GM10847 (cell line): ENCODE results near the gene ATF4.

Experiments used
- POLR2A ChIP-seq: IDR thresholded peaks from 2 replicates; pipeline ENCODE4 v1.6.1; 2011; ENCODE audit not compliant: insufficient read length; ENCODE audit errors: extremely low read depth

ATF4 gene

DNA sequence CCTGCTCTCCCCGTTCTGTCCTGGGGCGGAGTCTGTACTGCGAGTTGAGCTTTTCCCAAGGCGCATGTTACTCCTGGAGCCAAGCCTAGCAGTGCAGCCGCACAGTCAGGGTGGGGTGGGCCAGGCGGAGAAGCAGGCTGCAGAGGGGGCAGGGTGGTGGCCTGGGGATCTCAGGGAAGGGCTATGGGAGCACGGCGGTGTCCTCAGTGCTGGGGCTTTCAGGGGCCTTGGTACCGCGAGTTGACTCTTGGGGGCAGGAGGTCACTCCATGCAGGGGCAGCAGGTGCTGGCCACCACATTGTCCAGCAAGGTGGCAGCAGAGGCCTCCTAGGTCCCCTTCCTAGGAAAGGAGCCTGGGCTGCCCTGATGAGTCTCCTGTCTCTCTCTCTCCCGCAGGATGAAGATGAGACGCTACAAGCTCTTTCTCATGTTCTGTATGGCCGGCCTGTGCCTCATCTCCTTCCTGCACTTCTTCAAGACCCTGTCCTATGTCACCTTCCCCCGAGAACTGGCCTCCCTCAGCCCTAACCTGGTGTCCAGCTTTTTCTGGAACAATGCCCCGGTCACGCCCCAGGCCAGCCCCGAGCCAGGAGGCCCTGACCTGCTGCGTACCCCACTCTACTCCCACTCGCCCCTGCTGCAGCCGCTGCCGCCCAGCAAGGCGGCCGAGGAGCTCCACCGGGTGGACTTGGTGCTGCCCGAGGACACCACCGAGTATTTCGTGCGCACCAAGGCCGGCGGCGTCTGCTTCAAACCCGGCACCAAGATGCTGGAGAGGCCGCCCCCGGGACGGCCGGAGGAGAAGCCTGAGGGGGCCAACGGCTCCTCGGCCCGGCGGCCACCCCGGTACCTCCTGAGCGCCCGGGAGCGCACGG lies 33.2 kb upstream of the ATF4 start:
- no peak for TF ChIP-seq POLR2A

DNA sequence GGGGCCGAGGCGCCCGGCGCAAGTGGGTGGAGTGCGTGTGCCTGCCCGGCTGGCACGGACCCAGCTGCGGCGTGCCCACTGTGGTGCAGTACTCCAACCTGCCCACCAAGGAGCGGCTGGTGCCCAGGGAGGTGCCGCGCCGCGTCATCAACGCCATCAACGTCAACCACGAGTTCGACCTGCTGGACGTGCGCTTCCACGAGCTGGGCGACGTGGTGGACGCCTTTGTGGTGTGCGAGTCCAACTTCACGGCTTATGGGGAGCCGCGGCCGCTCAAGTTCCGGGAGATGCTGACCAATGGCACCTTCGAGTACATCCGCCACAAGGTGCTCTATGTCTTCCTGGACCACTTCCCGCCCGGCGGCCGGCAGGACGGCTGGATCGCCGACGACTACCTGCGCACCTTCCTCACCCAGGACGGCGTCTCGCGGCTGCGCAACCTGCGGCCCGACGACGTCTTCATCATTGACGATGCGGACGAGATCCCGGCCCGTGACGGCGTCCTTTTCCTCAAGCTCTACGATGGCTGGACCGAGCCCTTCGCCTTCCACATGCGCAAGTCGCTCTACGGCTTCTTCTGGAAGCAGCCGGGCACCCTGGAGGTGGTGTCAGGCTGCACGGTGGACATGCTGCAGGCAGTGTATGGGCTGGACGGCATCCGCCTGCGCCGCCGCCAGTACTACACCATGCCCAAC lies 32.4 kb upstream of the ATF4 start:
- TF ChIP-seq POLR2A, result no peak

DNA sequence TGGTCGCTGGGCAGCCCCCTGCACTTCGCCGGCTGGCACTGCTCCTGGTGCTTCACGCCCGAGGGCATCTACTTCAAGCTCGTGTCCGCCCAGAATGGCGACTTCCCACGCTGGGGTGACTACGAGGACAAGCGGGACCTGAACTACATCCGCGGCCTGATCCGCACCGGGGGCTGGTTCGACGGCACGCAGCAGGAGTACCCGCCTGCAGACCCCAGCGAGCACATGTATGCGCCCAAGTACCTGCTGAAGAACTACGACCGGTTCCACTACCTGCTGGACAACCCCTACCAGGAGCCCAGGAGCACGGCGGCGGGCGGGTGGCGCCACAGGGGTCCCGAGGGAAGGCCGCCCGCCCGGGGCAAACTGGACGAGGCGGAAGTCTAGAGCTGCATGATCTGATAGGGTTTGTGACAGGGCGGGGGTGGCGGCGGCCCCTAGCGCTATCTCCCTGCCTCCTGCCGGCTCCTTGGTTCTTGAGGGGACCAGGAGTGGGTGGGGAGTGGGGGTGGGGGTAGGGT lies 31.7 kb upstream of the ATF4 start:
- TF ChIP-seq POLR2A, result no peak

DNA sequence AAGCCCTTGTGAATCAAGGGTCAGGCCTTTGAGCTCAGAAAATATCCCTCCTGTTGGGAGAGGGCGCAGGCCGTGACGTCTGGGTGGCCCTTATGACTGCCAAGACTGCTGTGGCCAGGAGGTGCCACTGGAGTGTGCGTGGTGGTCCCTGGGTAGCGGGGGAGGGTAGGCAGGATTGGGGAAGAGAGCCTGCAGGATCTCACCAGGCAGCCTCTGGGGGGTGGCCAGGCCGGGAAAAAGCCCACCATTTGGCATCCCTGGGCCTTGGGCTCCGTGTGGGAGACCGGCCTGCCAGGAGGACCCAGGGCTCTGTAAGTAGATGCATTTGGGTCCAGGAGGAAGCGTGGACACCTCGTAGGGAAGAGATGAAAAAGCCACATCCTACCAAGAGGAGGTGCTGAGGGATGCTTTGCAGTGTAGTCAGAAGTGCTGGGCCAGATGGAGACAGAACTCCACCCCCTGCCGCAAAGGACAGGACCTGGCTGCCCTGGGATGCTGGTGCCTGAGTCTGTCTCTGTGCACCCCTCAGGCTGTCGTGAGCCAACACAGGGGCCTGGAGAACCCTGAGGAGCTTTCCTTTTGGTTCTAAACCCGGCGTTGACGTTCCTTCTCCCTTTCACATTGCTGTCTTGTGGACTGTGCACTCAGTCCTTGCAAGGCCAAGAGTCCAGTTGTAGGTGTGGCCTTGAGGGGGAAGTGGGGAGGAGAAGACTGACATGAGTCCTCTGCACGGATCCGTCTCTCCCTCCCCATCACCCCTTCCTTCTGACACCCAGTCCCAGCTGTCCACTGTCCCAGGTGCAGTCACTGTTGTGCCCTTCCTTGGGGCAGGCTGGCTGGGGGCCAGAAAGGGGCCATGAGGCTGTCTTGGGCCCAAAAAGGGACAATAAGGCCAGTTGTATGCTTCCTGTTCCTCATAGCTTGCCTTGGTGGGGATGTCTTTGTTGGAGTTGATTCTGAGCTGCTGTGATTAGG lies 31.0 kb upstream of the ATF4 start:
- TF ChIP-seq POLR2A, result no peak

DNA sequence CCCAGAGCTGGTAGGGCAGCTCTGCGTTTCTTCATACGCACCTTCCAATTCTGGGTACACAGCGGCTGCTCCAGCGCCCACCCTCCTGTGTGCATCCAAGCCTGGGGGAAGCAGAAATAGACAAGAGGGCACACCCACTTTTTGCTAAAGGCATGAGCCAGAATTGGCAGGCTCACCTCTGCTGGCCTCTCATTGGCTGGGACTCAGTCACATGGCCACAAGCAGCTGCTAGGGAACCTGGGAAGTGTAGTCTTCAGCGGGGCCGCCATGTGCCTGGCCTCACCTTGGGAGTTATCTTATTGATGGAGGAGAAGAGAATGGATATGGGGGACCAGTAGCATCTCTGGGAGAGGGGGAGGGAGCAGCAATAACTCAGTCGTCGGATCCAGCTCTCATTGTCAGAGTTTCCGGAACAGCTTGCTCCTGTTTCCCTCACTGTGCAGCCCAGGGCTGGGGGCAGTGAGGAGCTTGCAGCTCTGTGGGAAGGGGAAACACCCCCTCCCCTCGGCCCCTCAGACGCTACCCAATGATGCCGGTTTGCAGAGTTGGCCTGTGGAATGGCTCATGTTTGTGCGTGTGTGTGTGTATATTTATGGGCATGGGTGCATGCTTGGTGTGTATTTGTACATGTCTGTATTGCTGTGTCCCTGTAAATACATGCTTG lies 30.1 kb upstream of the ATF4 start:
- no peak for TF ChIP-seq POLR2A

DNA sequence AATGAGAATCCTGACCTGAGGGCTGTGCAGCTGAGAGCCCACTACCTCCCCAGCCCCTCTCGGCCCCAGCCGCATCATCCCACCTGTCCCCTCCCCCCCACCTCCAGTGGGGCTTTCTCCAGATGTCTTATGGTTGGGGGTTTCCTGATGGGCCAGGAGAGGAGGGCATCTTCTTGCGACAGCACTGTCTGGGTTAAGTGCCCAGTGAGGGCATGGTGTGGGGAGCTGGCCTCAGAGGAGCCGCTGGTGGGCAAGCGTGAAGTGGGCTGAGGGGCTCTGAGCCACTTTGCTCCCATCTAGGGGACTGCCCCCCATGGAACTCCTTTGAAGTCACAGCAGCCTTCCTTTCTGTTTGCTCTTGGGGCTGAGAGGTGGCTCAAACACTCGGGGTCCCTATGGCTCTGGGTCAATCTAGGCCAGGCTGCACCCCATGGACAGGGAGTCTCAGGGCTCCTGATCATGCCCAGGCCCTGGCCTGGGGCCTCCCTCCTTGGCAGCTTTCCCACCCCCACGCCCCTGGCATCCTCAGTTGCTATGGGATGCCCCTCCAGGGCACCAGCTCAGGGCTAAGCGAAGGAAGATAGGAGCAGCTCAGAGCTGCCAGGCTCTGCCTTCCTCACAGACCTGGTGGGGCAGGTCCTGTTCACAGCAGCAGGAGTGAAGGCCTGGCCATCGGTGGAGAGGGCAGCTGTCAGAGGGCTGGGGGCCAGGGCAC lies 29.2 kb upstream of the ATF4 start:
- no peak for TF ChIP-seq POLR2A

DNA sequence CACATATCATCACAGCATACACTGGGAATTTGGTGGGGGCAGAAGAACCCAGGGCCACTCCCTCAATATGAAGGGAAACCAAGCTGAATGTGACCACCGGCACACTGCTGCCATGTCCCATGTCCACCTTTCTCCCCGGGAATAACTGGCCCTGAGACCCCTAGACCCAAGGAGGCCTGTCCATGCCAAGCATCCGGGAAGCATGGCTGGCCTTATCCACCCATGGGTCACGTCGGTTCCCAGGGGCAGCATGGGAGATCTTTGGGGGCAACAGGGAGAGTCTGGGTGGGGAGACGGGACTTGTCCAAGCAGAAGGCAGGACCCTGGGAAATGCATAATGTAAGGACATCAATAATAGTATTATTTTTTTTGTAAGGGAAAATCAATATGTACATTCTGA lies 28.7 kb upstream of the ATF4 start:
- no peak for TF ChIP-seq POLR2A

DNA sequence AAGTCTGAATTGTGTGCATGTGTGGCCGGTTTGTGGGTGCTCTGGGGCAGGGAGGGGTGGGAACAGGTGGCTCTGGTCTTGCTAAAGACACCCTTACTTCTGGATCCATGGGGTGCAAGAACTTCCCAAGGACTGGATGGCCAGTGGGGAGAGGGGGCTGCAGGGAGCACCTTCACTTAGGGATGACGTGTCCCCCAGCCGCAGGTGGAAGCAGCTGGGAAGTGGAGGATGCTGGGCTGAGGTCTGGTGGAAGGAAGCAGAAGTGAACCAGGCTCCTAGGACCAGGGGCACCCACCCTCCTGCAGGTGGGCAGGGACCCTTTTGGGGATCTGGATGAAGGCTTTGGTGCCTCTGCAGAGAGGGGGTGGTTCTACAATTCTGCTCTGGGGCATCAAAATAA lies 28.2 kb upstream of the ATF4 start:
- TF ChIP-seq POLR2A, result no peak

DNA sequence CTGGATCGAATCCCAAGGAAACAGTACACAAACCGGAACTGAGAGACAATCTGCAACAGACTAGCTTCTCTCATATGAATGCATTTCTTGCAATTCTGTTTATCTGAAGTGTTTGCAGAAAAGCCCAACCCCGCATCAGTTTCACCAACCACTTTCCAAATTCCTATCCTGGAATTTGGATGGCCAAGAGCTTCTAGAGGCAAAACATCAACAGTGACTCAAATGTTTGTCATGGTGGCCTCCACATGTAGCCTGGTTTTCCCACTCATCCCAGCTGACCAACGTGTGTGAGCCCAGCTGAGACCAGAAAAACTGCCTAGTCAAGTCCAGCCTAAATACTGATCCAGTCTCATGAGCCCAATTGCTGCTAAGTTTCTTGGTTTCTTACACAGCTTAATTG lies 26.6 kb upstream of the ATF4 start:
- no peak for TF ChIP-seq POLR2A

DNA sequence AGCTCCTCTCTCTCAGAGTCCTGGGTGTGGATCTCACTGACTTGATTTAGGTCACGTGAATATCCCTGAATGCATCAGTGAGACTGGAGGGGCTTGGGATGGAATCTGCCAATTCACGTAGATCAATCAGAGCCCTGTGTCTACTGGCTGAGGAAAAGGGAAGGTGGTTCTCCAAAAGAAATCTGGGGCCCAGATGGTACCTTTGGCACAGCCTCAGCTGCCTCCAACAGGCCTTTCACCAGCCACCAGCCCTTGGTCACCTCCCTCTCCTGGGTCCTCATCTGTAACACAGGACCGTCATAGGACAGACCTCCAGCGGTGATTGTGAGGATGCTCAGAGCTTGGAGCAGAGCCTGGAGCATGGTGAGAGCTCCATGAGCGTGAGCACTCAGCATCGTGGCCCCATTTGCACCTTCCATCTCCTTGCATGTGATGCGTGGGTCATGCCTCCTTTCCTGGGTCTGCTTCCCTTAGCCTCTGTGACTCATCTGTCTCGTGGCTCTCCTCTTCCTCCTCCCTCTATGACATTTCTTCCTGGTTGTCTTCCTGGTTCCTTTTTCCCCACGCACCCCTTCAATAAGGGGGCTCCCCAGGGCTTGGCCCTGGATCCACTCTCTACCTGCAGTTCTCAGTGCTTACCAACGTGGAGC lies 25.8 kb upstream of the ATF4 start:
- TF ChIP-seq POLR2A, result no peak

DNA sequence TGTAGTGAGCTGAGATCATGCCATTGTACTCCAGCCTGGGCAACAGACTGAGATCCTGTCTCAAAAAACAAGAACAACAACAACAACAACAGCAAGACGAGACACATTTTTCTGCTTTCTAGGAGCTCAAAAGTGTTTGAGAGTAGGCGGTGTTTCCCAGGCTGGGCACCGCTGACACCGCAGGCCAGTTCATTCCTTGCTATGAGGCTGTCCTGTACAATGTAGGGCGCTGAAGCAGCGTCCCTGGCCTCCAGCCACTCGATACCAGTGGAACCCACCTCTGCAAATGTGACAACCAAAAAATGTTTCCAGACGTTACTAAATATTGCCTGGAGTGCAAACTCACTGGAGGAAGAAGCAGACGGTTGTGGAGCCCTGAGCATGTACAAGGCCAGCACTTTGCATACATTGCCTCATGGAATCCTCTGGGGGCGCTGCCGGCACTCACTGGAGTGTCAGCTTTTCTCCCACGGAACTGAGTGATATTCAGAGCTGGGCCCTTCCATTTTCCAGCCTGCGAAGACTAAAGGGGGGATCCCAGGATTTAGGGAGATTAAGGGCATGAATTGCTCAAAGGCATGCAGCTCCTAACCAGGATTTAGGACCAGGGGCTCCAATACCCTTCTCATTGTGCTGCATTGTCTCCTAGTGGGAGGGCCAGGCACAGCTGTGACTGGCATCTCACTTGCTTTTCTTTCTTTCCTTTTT lies 24.1 kb upstream of the ATF4 start:
- no peak for TF ChIP-seq POLR2A

DNA sequence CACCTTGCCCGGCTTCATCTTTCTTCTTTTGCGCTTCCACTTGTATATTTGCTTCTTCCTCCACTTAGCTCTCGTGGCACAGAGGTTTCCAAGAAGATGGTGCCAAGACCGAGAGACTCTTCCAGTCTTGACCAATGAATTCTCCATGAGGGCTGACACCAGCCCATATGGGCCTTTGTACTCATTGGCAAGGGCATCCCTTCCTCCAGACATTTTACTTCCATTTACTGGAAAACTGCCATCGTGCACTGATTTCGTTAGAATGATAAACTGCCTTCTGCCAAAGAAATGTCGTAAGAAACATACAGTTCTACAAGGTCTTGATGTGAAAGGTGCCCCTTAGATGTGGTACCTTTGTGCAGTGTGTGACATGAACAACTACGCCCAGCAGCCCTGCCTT lies 22.9 kb upstream of the ATF4 start:
- TF ChIP-seq POLR2A, result no peak

DNA sequence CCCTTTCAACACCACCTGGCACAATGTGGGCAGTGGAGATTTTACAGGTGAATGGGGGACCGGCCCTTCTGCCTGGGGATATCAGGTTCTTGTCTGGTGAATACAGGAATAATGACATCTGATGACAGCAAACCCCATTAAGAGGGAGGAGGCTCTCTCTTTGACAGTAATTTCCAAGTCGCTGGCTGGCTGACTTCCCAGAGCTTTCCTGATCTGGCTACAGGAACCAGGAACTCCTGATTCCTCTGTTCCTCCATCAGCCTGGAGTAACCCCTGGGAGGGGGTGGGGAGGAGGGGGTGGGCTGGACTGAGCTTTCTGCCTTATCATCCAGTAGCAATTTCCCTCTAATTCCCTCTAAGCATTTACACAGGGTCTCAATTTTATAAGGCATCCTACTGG lies 22.0 kb upstream of the ATF4 start:
- TF ChIP-seq POLR2A, result no peak
